Activated T-helper 17 cell treated with anti-CD3 and anti-CD28 coated beads, Interleukin-2, amount 50 U/mL, for 72 hours (primary cell): ENCODE results near the gene GSTO1. TPM values are rescaled to one million over a fixed set of nuclear protein-coding genes. Genes with fewer than 3 reads are reported as not detected.

Experiments
- ATAC-seq: fragments of 150-1000 bp; cut with Tn5 transposase; replicated peaks from 2 replicates; pipeline ENCODE4 v1.10.0; 2021; ENCODE audit warnings: mild to moderate bottlenecking, moderate library complexity
- H3K27ac Mint-ChIP-seq: one replicate; pipeline ENCODE4 v1.8.0; 2022; ENCODE audit warnings: mixed read lengths
- H3K27me3 Mint-ChIP-seq: one replicate; pipeline ENCODE4 v1.8.0; 2022; ENCODE audit warnings: mixed read lengths
- H3K36me3 Mint-ChIP-seq: one replicate; pipeline ENCODE4 v1.8.0; 2022; ENCODE audit warnings: low read depth, mild to moderate bottlenecking, mixed read lengths
- H3K4me1 Mint-ChIP-seq: one replicate; pipeline ENCODE4 v1.8.0; 2022; ENCODE audit warnings: mixed read lengths
- H3K4me3 Mint-ChIP-seq: one replicate; pipeline ENCODE4 v1.8.0; 2022; ENCODE audit warnings: mild to moderate bottlenecking, mixed read lengths
- H3K9me3 Mint-ChIP-seq: one replicate; pipeline ENCODE4 v1.8.0; 2022; ENCODE audit warnings: mixed read lengths
- total RNA-seq, 2 donors: library from RNA; stranded (reverse); gene quantifications; one replicate each; pipeline ENCODE4 v1.2.3, GENCODE V29; 2022

Gene GSTO1
- total RNA-seq, result 100 to 1,000 TPM; 226 to 258 TPM

GRCh38 chr10:104254493-104255310 lies at the start of gene GSTO1:
Gene GSTO1 (plus strand): TSS chr10:104254892. CDS start chr10:104254929, 37 bp downstream.
- peak within 1 kb of the TSS; percentile 100 for H3K4me3 Mint-ChIP-seq
- H3K36me3 Mint-ChIP-seq, result peaks cover 53% of the 10 kb centered on the region
- peaks cover 3% of the 10 kb centered on the region for H3K9me3 Mint-ChIP-seq
- peak within 1 kb of the TSS; percentile 100 for H3K27ac Mint-ChIP-seq
- ATAC-seq, result peak; percentile 76
- H3K4me1 Mint-ChIP-seq, result peaks cover 42% of the 10 kb centered on the region
- peaks cover 4% of the 10 kb centered on the region for H3K27me3 Mint-ChIP-seq

GRCh38 chr10:104208730-104209129 lies 46.0 kb upstream of the GSTO1 start:
- Mint-ChIP-seq H3K4me3 (no peak overlapping the region), H3K27ac (no peak overlapping the region), H3K27me3 (peaks cover 15% of the 10 kb centered on the region), H3K9me3 (no peaks in the 10 kb centered on the region), H3K4me1 (no peaks in the 10 kb centered on the region), H3K36me3 (no peaks in the 10 kb centered on the region)
- ATAC-seq, result no peak

DNA sequence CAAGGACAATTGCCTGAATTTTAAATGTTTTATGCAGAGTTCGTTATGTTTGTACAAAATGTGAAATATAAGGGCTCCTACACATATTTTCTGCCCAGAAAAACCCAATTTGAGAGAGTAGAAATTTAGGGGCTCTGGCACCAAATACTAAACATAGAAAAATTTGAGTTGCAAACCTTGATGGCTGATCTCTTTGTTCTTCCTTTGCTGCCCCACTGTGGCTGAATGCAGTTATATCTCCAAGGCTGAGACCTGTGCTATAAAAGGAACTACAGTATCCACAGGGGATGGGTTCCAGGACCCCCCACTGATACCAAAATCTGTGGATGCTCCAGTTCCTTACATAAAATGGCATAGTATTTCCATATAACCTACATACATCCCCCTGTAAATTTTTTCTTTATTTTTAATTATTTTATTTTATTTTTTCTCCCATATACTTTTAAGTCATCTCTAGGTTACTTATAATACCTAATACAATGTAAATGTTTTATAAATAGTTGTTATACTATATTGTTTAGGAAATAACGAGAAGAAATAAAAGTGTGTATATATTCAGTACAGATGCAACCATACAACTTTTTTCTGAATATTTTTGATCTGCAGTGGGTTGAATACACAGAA lies 45.0 kb upstream of the GSTO1 start:
- no peaks in the 10 kb centered on the region for H3K4me1 Mint-ChIP-seq
- H3K27me3 Mint-ChIP-seq, result peaks cover 15% of the 10 kb centered on the region
- no peaks in the 10 kb centered on the region for H3K9me3 Mint-ChIP-seq
- no peaks in the 10 kb centered on the region for H3K36me3 Mint-ChIP-seq
- H3K27ac Mint-ChIP-seq, result no peak overlapping the region
- no peak for ATAC-seq
- H3K4me3 Mint-ChIP-seq, result no peak overlapping the region

DNA sequence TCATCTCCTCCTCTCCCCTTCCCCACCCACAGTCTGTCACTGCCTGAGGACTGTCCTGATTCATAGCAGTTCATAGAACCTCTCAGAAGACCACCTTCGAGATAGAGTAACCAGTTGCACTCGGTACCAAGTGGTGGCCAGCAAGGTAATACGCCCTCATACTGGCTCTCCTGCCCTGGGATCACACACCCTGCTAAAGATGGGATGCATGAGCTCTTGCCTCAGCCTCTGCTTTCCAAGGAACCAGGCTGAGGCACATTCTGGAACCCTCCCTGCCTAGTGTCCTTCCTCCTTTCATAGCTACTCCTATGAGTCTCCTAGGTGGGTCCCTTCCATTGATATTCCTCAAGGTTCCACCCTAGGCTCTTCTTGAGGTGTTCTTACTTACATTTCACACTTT lies 38.1 kb upstream of the GSTO1 start:
- ATAC-seq, result no peak
- Mint-ChIP-seq H3K9me3 (no peaks in the 10 kb centered on the region), H3K4me3 (no peak overlapping the region), H3K27ac (no peak overlapping the region), H3K27me3 (peaks cover 12% of the 10 kb centered on the region), H3K36me3 (no peaks in the 10 kb centered on the region), H3K4me1 (no peaks in the 10 kb centered on the region)

DNA sequence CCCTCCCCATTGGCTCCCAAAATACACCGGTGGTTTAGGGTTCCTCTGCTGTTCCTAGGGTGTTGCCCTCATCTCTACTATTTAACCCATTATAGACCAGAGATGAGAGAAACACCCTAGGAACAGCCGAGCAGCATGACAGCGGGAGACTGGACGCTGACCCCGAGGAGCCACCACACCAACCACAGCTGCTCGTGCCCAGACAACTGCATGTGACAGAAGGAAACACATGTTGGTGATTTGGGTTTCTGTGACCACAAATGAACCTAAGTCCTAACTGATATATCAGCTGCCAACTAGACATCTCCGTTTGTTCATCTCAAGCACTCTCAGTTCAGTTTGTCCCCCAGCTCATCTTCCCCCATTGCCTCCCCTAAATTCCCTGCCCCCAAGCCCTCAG lies 35.9 kb upstream of the GSTO1 start:
- Mint-ChIP-seq H3K4me1 (no peaks in the 10 kb centered on the region), H3K27me3 (peaks cover 19% of the 10 kb centered on the region), H3K36me3 (no peaks in the 10 kb centered on the region), H3K27ac (no peak overlapping the region), H3K9me3 (no peaks in the 10 kb centered on the region), H3K4me3 (no peak overlapping the region)
- ATAC-seq, result no peak

GRCh38 chr10:104220522-104220921 lies 34.2 kb upstream of the GSTO1 start:
- ATAC-seq, result no peak
- peaks cover 21% of the 10 kb centered on the region for H3K27me3 Mint-ChIP-seq
- H3K9me3 Mint-ChIP-seq, result no peaks in the 10 kb centered on the region
- H3K4me1 Mint-ChIP-seq, result no peaks in the 10 kb centered on the region
- H3K27ac Mint-ChIP-seq, result no peak overlapping the region
- no peak overlapping the region for H3K4me3 Mint-ChIP-seq
- no peaks in the 10 kb centered on the region for H3K36me3 Mint-ChIP-seq

- no peaks in the 10 kb centered on the region for H3K36me3 Mint-ChIP-seq
Measured at GRCh38 chr10:104223304-104223703, 31.4 kb upstream of the GSTO1 start.

DNA sequence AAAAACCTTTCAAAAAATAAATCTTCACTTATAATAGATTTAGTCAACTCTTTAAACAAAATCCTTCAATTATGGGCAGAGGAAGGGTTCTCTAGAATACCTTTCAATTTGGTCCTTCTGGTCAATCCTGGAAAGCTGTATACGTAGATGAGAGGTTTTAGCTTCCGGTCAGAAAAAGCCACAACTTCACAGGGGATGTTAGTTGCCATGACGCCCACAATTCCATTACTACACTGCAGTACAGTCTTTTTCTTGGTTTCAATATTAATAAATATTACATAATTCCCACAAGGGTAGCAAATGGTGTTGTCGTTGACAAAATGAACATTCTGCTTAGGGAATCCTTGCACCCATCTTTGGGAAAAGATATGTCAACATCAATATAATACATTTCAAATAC lies 24.2 kb upstream of the GSTO1 start:
- Mint-ChIP-seq H3K4me1 (peaks cover 7% of the 10 kb centered on the region), H3K9me3 (no peaks in the 10 kb centered on the region), H3K4me3 (no peak overlapping the region), H3K27ac (no peak overlapping the region), H3K27me3 (peaks cover 18% of the 10 kb centered on the region), H3K36me3 (no peaks in the 10 kb centered on the region)
- ATAC-seq, result no peak

More at GRCh38 chr10:104223304-104223703, 31.4 kb upstream of the GSTO1 start:
- Mint-ChIP-seq H3K4me3 (no peak overlapping the region), H3K9me3 (no peaks in the 10 kb centered on the region), H3K27ac (no peak overlapping the region), H3K4me1 (no peaks in the 10 kb centered on the region), H3K27me3 (peaks cover 24% of the 10 kb centered on the region)
- no peak for ATAC-seq

GRCh38 chr10:104231784-104232612 lies 22.7 kb upstream of the GSTO1 start, which contains the start of gene CFAP43:
Gene CFAP43 (minus strand): TSS chr10:104232364. CDS start chr10:104232246, 118 bp downstream.
- Mint-ChIP-seq H3K27me3 (peaks cover 28% of the 10 kb centered on the region), H3K4me1 (peaks cover 7% of the 10 kb centered on the region), H3K4me3 (peak within 1 kb of the TSS; percentile 85), H3K27ac (peak within 1 kb of the TSS; percentile 87), H3K9me3 (peaks cover 5% of the 10 kb centered on the region), H3K36me3 (no peaks in the 10 kb centered on the region)
- ATAC-seq, result peak; percentile 100

- H3K4me1 Mint-ChIP-seq, result peaks cover 7% of the 10 kb centered on the region
- H3K27me3 Mint-ChIP-seq, result peaks cover 29% of the 10 kb centered on the region
- peak overlapping the region; percentile 85 for H3K4me3 Mint-ChIP-seq
- peak; percentile 26 for ATAC-seq
- peak overlapping the region; percentile 87 for H3K27ac Mint-ChIP-seq
- peaks cover 5% of the 10 kb centered on the region for H3K9me3 Mint-ChIP-seq
- H3K36me3 Mint-ChIP-seq, result no peaks in the 10 kb centered on the region
Measured at GRCh38 chr10:104232613-104233102, 22.0 kb upstream of the GSTO1 start.

- Mint-ChIP-seq H3K4me3 (peak overlapping the region; percentile 62), H3K4me1 (peaks cover 7% of the 10 kb centered on the region), H3K9me3 (peaks cover 5% of the 10 kb centered on the region), H3K27me3 (peaks cover 33% of the 10 kb centered on the region), H3K36me3 (no peaks in the 10 kb centered on the region), H3K27ac (no peak overlapping the region)
- no peak for ATAC-seq
Measured at GRCh38 chr10:104233817-104234216, 20.9 kb upstream of the GSTO1 start.

DNA sequence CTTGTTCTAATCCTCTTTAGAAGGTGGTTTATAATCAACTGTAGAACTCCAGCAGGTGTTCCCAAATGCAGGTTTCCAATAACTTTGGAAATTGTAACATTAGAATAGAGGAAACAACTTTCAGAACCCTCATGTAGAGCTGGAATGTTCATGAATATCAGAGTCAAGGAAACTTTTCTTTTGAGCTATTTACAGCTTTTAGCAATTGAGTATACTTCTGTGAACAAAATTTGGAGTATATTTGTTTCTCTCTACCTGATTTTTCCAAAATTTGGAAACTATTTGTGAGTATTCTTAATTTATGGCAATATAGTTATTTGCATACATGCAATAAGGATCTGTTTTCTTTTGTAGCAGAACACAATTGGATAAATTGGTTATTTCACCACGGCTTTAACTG lies 19.8 kb upstream of the GSTO1 start:
- Mint-ChIP-seq H3K27me3 (peaks cover 39% of the 10 kb centered on the region), H3K4me3 (no peak overlapping the region), H3K27ac (no peak overlapping the region), H3K9me3 (peaks cover 5% of the 10 kb centered on the region), H3K4me1 (peaks cover 7% of the 10 kb centered on the region), H3K36me3 (no peaks in the 10 kb centered on the region)
- ATAC-seq, result no peak

GRCh38 chr10:104235801-104236200 lies 18.9 kb upstream of the GSTO1 start:
- no peaks in the 10 kb centered on the region for H3K36me3 Mint-ChIP-seq
- no peak overlapping the region for H3K4me3 Mint-ChIP-seq
- H3K9me3 Mint-ChIP-seq, result peaks cover 5% of the 10 kb centered on the region
- peaks cover 43% of the 10 kb centered on the region for H3K27me3 Mint-ChIP-seq
- no peak for ATAC-seq
- no peak overlapping the region for H3K27ac Mint-ChIP-seq
- peaks cover 7% of the 10 kb centered on the region for H3K4me1 Mint-ChIP-seq

DNA sequence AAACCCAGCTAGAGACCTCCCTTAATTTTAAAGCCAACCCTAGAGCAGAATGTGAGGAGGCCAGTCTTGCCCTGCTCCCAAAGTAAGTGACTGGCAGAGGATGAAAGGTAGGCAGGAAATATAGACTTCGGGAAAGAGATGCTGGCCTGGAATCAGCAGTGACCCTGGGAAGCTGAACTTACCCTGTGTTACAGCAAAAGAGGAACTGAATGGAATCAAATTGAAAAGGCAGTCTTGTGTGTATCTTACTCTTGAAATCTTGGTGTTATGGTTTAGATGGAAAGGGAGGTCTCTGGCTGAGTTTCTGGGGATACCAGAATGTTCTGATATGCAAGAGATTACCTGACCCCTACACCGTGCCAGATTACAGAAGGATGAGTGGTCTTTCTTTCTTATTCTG lies 14.6 kb upstream of the GSTO1 start:
- Mint-ChIP-seq H3K27me3 (peaks cover 34% of the 10 kb centered on the region), H3K36me3 (no peaks in the 10 kb centered on the region), H3K4me3 (no peak overlapping the region), H3K4me1 (no peaks in the 10 kb centered on the region), H3K27ac (no peak overlapping the region), H3K9me3 (peaks cover 5% of the 10 kb centered on the region)
- no peak for ATAC-seq
